Pancreas (tissue), 10 donors: ENCODE measurements around the gene TENT5C. TPM values are rescaled to one million over a fixed set of nuclear protein-coding genes. Genes with fewer than 3 reads are reported as not detected.
A peak's percentile ranks its signal among the peaks of the same experiment; 100 is the strongest.

ENCODE experiments used
- ATAC-seq, 4 donors: fragments of 200-7000 bp; cut with Tn5 transposase; one replicate each; pipeline versions ENCODE4 v1.8.0 to v1.9.1; 2020; ENCODE audit warnings: mild to moderate bottlenecking in 4 of 4, moderate library complexity in 4 of 4
- DNase-seq, 6 donors: peaks; one replicate each; pipeline ENCODE4 v3.0.0-alpha.2; 2020
- FAIRE-seq: peaks from 2 replicates; lab custom pipeline; 2012; peaks lifted over from hg19 to GRCh38; lab: Jason Lieb, UNC
- H3K27ac ChIP-seq, 4 donors: fragments of 200-600 bp; sonication (generic); 1 replicate in 3 of 4; 2 replicates in 1 of 4; pipeline versions ENCODE4 v1.5.0 to v1.8.0; 2020
- H3K27me3 ChIP-seq, 4 donors: fragments of 200-600 bp; one replicate each; pipeline ENCODE4 v1.8.0; 2021
- H3K36me3 ChIP-seq, 3 donors: fragments of 200-600 bp; sonication (generic) in 1 of 3; one replicate each; pipeline versions ENCODE4 v1.5.0 to v1.8.0; 2020 to 2021
- H3K4me1 ChIP-seq, 3 donors: fragments of 200-600 bp; one replicate each; pipeline ENCODE4 v1.8.0; 2021
- H3K4me3 ChIP-seq, 4 donors: fragments of 200-600 bp; sonication (generic) in 2 of 4; one replicate each; pipeline versions ENCODE4 v1.5.0 to v1.8.0; 2020 to 2021
- H3K9me3 ChIP-seq, 4 donors: fragments of 200-600 bp; one replicate each; pipeline ENCODE4 v1.8.0; 2021
- CTCF ChIP-seq, 4 donors: fragments of 200-600 bp; sonication (generic) in 3 of 4; IDR thresholded peaks; one replicate each; pipeline versions ENCODE4 v1.5.0 to v1.8.0; 2021; ENCODE audit warnings: antibody characterized with exemption in 4 of 4
- WGBS, 2 donors: extraction: QIAGEN DNeasy Blood & Tissue Kit; methylation state at CpG; one replicate each; pipeline ENCODE4 v1.1.7; 2013; 5-methylcytosine and 5-hydroxymethylcytosine counted together
- intact Hi-C, 3 donors: fragments of 100-400 bp; cut with DNase I; formaldehyde crosslinking; loops; one replicate each; pipeline versions ENCODE4 v1.11.1 to v1.14.2; 2022
- polyA plus RNA-seq, 2 donors: library from polyadenylated mRNA; stranded (reverse); fragments of 200-250 nt; gene quantifications; one replicate each; pipeline ENCODE4 v1.2.3, GENCODE V29; 2013
- total RNA-seq, 6 donors: library from RNA; stranded (reverse); fragmentation: NEBNext Ultra II Directional in 4 of 6; extraction: Animal tissue kit (Norgen Biotek cat#: 25700) in 4 of 6; gene quantifications; one replicate each; pipeline versions ENCODE4 v1.2.1 to v1.2.4, GENCODE V29; 2021 to 2023
- donor health status: healthy with polysubstance abuse.
- donor health status: DM: no; HTN: no; CAD: no; lungs with moderate emphysema.
- donor health status: DM: no; HTN: no; CAD: no.
- donor health status: control.
- donor health status: control.
- donor health status: Bipolar disorder and iron deficiency.
- donor health status: DM: yes; HTN: yes; CAD: no.
- donor health status: DM: no; HTN: no; CAD: no.
- donor health status: DM: no; HTN: no; CAD: no.
- donor health status: DM: yes; HTN: yes; CAD: no.

The TENT5C gene
- total and polyA plus RNA-seq, 8 donors, result 6.7 to 68.1 (median 31.5) TPM

- H3K27me3 ChIP-seq, result no peaks in the 10 kb centered on the region
- ATAC-seq, result no peak
- H3K4me1 ChIP-seq, result peaks cover 0 to 9% (median 0%) of the 10 kb centered on the region in 3 donors
- H3K27ac ChIP-seq, result no peak overlapping the region
- intact Hi-C loops, result no loop called here
- H3K9me3 ChIP-seq, result no peaks in the 10 kb centered on the region
- WGBS, 2 donors, result 87 to 90% methylated on average over 6 of the region's 6 CpGs
- no peak for TF ChIP-seq CTCF (IDR thresholded peaks at IDR 0.05)
- H3K36me3 ChIP-seq, result no peaks in the 10 kb centered on the region
- DNase-seq, result no peak
- no peak overlapping the region for H3K4me3 ChIP-seq
- FAIRE-seq, result no peak
Observed at GRCh38 chr1:117660271-117660965, 54.6 kb downstream of the TENT5C start.

DNA sequence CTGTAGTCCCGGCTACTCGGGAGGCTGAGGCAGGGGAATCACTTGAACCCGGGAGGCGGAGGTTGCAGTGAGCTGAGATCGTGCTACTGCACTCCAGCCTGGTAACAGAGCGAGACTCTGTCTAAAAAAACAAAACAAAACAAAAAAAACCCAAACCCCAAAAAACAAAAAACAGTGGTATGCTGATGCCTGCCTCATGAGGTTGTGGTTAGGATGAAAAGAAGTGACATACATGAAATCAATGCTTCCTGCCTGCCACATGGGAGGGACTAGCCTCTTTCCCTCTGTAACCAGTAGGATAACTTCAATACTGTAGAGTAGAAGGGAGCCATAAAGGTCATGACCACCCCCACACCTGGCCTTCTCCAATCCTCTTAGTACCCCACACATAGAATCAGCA, 55.2 kb downstream of the TENT5C start:
- Histone ChIP-seq H3K36me3 (no peaks in the 10 kb centered on the region), H3K9me3 (no peaks in the 10 kb centered on the region), H3K27me3 (no peaks in the 10 kb centered on the region), H3K27ac (no peak overlapping the region), H3K4me3 (no peak overlapping the region), H3K4me1 (peaks cover 0 to 9% (median 0%) of the 10 kb centered on the region in 3 donors)
- no peak for ATAC-seq
- DNase-seq, result no peak
- no peak for FAIRE-seq
- intact Hi-C loops, result no loop called here
- 96 to 98% methylated on average over 6 of the region's 6 CpGs for WGBS, 2 donors
- TF ChIP-seq CTCF (IDR thresholded peaks at IDR 0.05), result no peak

DNA sequence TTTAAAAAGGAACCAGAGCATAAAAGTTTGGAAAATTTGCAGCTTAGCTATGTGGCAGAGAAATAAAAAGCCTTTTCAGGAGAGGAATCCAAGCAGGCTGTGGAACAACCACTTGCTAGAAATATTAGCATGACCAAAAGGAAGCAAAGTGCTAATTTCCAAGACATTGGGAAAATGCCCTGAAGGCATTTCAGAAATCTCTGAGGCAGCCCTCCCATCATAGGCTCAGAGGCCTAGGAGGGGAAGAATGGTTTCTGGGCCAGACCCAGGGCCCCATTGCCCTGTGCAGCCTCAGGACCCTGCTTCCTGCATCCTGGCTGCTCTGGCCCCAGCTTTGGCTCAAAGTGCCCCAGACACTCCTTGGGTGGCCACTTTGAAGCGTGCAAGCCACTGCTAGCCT, 56.8 kb downstream of the TENT5C start:
- WGBS, 2 donors, result 92 to 100% methylated on average over 1 of the region's 1 CpG
- ATAC-seq, result no peak
- no peak overlapping the region for H3K27ac ChIP-seq
- no peaks in the 10 kb centered on the region for H3K36me3 ChIP-seq
- H3K9me3 ChIP-seq, result no peaks in the 10 kb centered on the region
- FAIRE-seq, result no peak
- no peaks in the 10 kb centered on the region for H3K27me3 ChIP-seq
- intact Hi-C loops, result no loop called here
- no peaks in the 10 kb centered on the region for H3K4me1 ChIP-seq
- DNase-seq, result no peak
- no peak for TF ChIP-seq CTCF (IDR thresholded peaks at IDR 0.05)
- H3K4me3 ChIP-seq, result no peak overlapping the region

GRCh38 chr1:117663156-117663902, 57.5 kb downstream of the TENT5C start:
- DNase-seq (no peak), FAIRE-seq (no peak), ATAC-seq (no peak)
- intact Hi-C loops, result no loop called here
- no peak for TF ChIP-seq CTCF (IDR thresholded peaks at IDR 0.05)
- Histone ChIP-seq H3K27ac (no peak overlapping the region), H3K9me3 (no peaks in the 10 kb centered on the region), H3K4me3 (no peak overlapping the region), H3K27me3 (no peaks in the 10 kb centered on the region), H3K4me1 (no peaks in the 10 kb centered on the region), H3K36me3 (no peaks in the 10 kb centered on the region)
- WGBS, 2 donors, result 82 to 86% methylated on average over 7 of the region's 7 CpGs

DNA sequence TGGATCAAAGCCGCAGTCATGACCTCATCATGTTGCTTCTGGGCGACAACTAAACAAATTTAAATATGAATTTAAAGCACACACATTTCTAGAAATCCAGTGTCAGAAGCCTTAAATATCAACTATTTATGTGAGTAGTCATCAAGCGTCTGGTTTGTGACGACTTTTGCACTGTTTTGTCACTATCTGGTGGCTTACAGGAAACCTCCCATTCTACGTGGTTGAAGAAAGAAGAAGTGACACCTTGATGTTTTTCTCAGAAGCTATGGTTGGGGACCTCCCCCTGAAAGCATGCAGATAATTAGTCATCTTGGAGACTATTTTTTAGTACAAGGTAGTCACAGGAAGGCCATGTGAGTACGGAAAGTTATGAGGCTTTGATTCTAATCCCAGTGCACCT, 58.5 kb downstream of the TENT5C start:
- intact Hi-C loops, result no loop called here
- Histone ChIP-seq H3K4me1 (no peaks in the 10 kb centered on the region), H3K4me3 (no peak overlapping the region), H3K27ac (peak overlapping the region in 1 of 4 donors; percentile 33), H3K9me3 (no peaks in the 10 kb centered on the region), H3K27me3 (no peaks in the 10 kb centered on the region), H3K36me3 (no peaks in the 10 kb centered on the region)
- no peak for TF ChIP-seq CTCF (IDR thresholded peaks at IDR 0.05)
- DNase-seq, result no peak
- no peak for FAIRE-seq
- 93 to 94% methylated on average over 6 of the region's 6 CpGs for whole genome bisulfite sequencing, 2 donors
- peak in 2 of 4 donors; percentile 28 to 30 for ATAC-seq
